Germinal center (tissue), 1 donor: ENCODE results near the gene CFAP161.

Experiments used
- DNase-seq: peaks from one replicate; pipeline ENCODE4 v3.0.0; 2012; ENCODE audit warnings: mixed read lengths, low spot score

The CFAP161 gene

GRCh38 chr15:81133782-81134461, at the start of gene CFAP161:
Gene CFAP161, plus strand, starts transcription at chr15:81134270. Its CDS starts 60 bp downstream, at chr15:81134330.
- DNase-seq = peak; percentile 32

- no peak for DNase-seq
Measured at GRCh38 chr15:81084716-81085115, 49.4 kb upstream of the CFAP161 start.

- no peak for DNase-seq
Measured at GRCh38 chr15:81085213-81085612, 48.9 kb upstream of the CFAP161 start.

GRCh38 chr15:81085898-81086297, 48.2 kb upstream of the CFAP161 start:
- no peak for DNase-seq

- DNase-seq = no peak
Measured at GRCh38 chr15:81087066-81087465, 47.0 kb upstream of the CFAP161 start.

- no peak for DNase-seq
Measured at GRCh38 chr15:81087694-81088093, 46.4 kb upstream of the CFAP161 start.

GRCh38 chr15:81088470-81089013, 45.5 kb upstream of the CFAP161 start:
- DNase-seq = no peak

GRCh38 chr15:81091889-81092558, 42.0 kb upstream of the CFAP161 start:
- DNase-seq = no peak

GRCh38 chr15:81092559-81092902, 41.5 kb upstream of the CFAP161 start:
- no peak for DNase-seq

GRCh38 chr15:81093961-81094360, 40.1 kb upstream of the CFAP161 start:
- DNase-seq = no peak

GRCh38 chr15:81095690-81096365, 38.2 kb upstream of the CFAP161 start:
- DNase-seq = no peak

- no peak for DNase-seq
Measured at GRCh38 chr15:81096398-81096797, 37.7 kb upstream of the CFAP161 start.

- no peak for DNase-seq
Measured at GRCh38 chr15:81097116-81097889, 36.8 kb upstream of the CFAP161 start.

- no peak for DNase-seq
Measured at GRCh38 chr15:81097890-81098280, 36.2 kb upstream of the CFAP161 start.

GRCh38 chr15:81098349-81098748, 35.7 kb upstream of the CFAP161 start:
- no peak for DNase-seq

- no peak for DNase-seq
Measured at GRCh38 chr15:81098861-81099651, 35.0 kb upstream of the CFAP161 start.

GRCh38 chr15:81101894-81102815, 31.9 kb upstream of the CFAP161 start:
- no peak for DNase-seq

GRCh38 chr15:81103857-81104256, 30.2 kb upstream of the CFAP161 start:
- no peak for DNase-seq

- DNase-seq = no peak
Measured at GRCh38 chr15:81105545-81105944, 28.5 kb upstream of the CFAP161 start.

- peak; percentile 33 for DNase-seq
Measured at GRCh38 chr15:81106560-81106959, 27.5 kb upstream of the CFAP161 start.
